Stimulated activated CD4-positive, alpha-beta T cell treated with anti-CD3 and anti-CD28 coated beads, Interleukin-4, amount 100 ng/mL, for 4 hours (primary cell): Measurements from ENCODE around the gene ATP6V0A1.
"Not testable (repeated sequence)": the region's sequence is repeated elsewhere in the genome, so short reads cannot be mapped to it uniquely, and the experiment has no call there.

Experiments used
- DNase-seq, 2 experiments: peaks; one replicate each; pipeline ENCODE4 v3.0.0-alpha.2; 2020

The ATP6V0A1 gene

DNA sequence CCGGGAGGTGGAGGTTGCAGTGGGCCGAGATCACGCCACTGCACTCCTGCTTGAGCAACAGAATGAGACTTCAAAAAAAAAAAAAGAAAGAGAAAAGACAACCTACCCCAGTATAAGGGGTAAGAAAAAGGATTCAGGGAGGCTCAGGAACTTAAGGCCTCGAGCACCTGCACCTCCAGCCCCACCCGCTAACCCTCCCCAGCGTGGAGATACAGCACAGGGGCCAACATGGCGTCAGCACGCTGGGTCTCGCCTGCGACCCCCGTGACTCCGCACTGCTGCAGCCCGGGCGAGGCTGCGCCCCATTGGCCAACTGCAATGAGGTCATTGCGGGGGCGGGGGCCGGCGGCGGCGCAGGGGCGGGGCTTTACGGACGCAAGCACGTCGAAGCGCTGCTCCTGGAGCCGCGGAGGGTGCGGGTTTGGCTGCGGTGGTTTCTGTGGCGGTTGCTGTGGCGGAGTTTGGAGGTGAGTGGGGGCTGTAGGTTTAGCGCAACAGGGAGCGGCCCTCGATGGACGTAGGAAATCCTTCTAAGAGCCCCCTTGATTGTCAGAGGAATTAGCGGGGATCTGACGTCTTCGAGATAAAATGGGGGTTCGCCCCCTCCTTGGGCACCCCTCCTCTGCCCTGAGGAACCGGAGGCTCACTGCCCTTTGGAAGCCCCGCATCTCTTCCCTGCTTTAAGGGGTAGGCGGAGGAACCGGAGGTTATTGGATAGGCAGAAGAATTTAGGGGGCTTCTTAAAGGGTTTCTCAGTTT is at the start of gene ATP6V0A1:
Gene ATP6V0A1 (plus strand): TSS at position 382 of the 759 bp plus-strand sequence. CDS start 2,017 bp downstream, outside the sequence.
- peak; percentile 87 to 91 for DNase-seq

GRCh38 chr17:42409523-42410318 is 49.0 kb upstream of the ATP6V0A1 start:
- DNase-seq, result no peak

GRCh38 chr17:42410319-42410685 is 48.4 kb upstream of the ATP6V0A1 start:
- no peak for DNase-seq

DNA sequence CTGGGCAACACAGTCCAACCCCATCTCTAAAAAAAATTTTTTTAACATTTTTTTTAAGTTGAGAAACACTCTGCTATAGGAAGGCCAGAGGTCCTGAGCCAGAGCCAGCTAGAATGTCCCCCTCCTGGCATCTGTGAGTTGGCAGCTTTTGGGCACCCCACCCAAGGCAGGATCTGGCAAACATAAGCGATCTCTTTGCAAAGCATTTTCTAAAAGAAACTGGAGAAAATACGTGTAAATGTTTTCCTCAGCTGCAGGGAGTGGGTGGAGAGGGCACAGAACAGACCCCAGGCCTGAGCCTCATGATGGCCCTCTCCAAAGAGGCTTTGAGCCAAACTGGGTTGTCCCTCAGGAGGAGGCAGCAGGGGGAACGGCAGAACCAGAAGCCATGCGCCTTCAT is 47.3 kb upstream of the ATP6V0A1 start:
- DNase-seq, result no peak

GRCh38 chr17:42411905-42412679 is 46.6 kb upstream of the ATP6V0A1 start:
- DNase-seq, result no peak

DNA sequence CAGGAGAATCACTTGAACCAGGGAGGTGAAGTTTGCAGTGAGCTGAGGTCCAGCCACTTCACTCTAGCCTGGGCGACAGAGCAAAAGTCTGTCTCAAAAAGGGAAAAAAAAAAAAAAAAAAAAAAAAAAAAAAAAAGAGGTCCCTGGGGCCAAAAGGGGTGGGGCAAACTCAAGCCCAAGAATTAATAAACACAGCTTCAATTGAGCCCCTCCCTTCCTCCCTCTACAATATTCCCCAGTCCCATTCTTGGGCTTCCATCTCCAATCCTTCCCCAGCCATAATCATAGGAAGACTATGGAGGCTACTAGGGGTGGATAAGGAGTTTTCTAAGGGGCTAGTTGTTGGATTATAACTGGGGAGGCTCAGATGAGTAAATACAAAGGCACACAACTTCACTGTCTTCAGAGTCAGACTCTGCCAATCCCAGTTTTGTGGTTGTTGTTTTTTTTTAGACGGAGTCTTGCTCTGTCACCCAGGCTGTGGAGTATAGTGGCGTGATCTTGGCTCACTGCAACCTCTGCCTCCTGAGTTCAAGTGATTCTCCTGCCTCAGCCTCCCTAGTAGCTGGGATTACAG is 45.1 kb upstream of the ATP6V0A1 start:
- no peak for DNase-seq

DNA sequence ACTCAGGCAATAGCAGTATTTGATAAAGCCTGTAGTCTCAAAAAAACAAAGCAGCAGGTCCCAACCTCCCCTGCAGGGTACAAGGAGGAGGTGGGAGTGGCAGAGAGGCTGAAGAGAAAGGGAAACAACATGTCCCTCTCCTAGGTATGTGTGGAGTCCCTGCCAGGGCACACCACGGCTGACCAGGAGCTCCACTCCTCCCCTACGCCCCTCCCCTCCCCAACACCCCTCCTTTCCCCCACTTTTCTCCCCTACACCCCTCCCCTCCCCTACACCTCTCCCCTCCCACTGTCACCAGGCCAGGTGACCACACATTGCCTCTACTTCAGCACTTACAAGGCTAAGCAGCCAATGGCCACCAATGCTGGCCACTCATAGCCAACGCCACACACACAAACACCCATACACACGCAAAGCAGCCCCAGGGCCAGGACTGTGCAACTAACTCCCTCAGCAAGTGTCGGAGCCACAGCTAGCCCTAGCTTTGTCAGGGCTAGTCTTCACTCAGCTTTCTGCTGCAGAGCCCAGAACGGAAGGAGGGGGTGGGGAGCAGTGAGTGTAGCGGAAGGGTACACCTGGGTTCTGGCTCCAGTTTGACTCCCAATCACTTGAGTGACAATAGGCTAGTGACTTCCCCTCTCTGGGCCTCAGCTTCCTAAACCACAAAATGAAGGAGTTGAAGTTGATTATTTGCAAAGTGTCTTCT is 43.8 kb upstream of the ATP6V0A1 start:
- DNase-seq, result peak; percentile 53 to 72

- not testable (repeated sequence) for DNase-seq
Observed at GRCh38 chr17:42417981-42418380, 40.7 kb upstream of the ATP6V0A1 start.

DNA sequence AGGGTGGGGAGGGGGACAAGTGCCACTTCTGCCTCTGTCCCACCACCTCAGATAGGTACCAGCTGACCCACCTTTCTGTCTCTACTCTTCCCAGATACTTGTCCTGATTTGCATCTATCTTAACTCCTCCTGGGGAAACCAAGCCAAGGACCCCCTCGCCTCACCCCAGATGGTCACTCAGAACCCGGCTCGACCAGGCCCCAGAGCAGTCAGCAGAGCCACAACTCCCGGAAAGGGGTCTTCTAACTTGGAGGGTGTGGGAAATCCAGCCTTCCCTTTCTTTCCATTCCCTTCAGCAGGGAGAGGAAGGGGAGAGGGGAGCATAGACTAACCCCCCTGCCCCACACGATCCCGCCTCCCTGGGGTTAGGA is 37.6 kb upstream of the ATP6V0A1 start:
- no peak for DNase-seq

DNA sequence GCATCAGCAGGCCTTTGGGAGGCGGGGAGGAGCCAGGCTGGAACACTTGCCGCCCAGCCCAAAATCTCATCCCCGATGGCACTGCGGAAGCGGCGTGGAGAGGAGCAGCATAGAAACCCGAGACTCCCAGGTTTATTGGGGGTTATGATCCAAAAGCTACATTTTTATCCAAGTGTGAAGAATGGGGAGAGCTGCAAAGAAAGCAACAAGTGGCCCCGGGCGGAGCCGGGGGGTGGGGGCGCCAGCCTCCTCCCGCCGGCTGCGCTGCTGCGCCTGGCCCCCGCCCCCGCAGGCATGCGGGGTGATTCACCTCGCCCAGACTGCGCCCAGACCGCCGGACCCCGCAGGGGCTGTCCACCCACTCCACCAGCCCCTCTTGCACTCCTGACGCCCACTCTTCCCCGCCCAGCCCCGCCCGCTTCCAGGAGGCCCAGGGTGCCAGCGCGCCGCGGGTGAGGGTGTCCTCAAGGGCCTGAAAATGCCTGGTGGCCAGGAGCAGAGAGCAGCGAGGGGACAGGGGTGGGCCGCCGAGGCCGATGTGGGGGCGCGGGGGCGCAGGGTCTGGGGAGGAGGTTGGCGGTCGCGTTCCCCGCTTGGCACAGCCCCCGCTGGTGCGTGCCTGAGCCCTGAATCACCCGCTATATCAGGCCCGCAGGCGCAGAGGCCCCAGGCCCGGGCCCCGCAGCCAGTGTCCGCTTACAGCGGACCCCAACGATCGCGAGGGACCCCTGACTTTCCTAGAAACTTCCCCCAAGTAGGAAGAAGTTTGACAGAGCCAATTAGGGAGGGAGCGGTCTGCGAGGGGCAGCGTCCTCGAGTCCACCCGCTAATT is 37.0 kb upstream of the ATP6V0A1 start:
- peak; percentile 8 to 28 for DNase-seq

GRCh38 chr17:42422412-42422957 is 36.2 kb upstream of the ATP6V0A1 start:
- peak; percentile 24 to 25 for DNase-seq

- DNase-seq, result peak in 1 of 2 experiments; percentile 16
Observed at GRCh38 chr17:42422958-42423712, 35.5 kb upstream of the ATP6V0A1 start, which contains the start of gene CAVIN1. CAVIN1 (minus strand) TSS chr17:42423256; CDS start chr17:42423097, 159 bp downstream.

DNA sequence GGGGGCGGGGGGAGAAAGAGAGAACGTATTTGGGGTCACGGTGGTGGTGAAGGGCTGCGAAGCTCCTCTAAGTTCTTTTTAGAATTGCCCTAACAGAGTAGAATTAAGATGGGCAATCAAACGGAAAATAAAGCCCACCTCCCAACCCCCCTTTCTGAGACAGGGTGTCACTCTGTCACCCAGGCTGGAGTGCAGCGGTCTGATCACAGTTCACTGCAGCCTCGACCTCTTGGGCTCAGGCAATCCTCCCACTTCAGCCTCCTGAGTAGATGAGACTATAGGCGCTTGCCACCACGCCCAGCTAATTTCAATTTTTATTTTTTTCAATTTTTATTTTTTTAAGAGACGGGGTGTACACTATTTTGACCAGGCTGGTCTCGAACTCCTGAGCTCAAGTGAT is 34.9 kb upstream of the ATP6V0A1 start:
- no peak for DNase-seq

DNA sequence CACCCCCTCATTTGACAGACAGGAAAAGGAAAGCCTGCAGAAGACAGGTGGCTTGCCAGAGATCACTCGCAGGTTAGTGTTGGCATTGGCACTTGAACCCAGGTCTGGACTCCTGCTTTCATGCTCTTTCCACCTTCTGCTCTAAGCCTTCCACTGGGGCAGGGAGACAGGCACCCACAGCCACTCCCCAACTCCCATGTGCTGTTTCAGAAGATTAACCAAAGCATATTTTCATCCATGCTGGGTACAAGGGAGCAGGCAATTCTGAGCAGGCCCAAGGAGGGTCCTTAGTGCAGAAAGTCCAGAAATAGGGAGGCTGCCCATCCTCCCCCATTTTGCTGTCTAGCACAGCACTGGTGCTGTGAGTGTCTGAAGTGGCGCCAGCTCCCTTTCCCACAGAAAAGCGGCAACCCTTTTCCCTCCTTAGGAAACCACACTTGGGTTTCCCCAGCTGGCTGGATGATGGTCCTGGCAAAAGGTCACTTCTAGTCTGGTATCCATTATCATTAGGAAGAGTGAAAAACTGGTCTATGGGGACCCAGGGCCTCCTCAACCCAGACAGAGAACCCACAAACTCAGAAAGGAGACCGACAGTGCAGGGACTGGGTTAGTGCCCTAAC is 33.6 kb upstream of the ATP6V0A1 start:
- no peak for DNase-seq

- DNase-seq, result no peak
Observed at GRCh38 chr17:42428141-42428944, 30.3 kb upstream of the ATP6V0A1 start.

DNA sequence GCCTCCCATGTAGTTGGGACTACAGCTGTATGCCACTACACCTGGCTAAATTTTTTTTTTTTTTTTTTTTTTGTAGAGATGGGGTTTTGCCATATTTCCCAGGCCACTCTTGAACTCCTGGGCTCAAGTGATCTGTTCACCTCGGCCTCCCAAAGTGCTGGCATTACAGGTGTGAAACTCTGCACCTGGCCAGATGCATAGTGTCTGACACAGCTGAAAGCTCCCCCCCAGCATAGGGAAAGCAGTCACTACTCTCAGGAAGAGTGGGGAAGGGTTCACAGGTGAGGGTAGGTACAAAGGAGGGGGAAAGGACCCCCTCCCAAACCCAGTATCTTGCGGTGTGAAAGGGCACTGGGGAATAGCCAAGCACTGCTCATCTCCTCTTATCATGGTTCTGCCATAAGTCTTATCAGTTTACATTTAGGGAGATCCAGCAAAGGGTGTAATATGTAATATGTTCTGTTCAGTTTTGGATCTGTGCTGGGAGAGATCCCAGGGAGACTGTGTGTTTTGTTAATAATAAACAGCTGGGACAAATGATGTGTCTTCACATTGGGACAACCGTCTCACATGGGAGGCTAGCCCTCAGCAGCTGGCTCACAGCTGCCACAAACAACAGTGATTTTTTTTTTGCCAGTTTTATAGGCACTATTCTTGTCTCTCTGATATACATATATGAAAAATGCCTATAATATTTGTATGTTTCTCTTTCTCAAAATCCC is 28.8 kb upstream of the ATP6V0A1 start:
- DNase-seq, result no peak

DNA sequence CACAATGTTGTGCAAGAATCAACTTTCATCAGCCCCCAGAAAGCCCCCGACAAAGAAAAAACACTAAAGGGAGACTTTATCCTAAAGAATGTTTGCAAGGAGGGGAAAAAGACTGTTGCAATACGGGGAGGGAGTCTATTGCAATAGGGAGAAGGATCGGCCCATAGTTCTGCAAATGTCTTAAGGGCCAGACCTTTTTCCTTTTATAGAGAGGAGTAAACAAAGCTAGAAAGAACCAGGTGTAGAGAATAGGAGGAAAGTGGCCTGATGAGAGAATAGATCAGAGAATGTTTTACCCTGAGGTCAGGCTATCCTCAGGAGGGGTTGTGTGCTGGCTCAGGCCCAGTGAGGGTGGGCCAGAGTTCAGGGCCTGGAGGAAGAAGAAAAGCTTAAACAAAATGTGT is 26.9 kb upstream of the ATP6V0A1 start:
- DNase-seq, result no peak

DNA sequence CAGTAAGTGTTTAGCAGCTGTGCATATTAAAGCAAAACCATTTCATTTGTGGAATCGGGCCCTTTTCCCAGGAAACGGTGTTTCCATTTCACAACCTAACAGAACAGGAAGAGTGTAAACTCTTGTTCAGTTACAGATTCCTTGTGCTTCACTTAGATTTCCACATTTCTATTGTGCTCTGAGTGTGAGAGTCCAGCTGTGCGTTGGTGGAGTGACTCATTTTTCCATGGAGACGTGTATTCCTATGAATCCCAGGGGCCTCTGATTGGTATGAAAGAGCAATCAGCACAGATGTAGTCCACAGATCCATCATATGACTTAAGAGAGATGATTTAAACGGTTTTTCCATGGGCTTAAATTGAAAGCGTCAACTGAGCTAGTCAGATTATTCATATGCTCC is 22.3 kb upstream of the ATP6V0A1 start:
- DNase-seq, result no peak
